Measurements from ENCODE around the gene SLC9A9.
"Not testable (repeated sequence)": the region's sequence is repeated elsewhere in the genome, so short reads cannot be mapped to it uniquely, and the experiment has no call there.

SLC9A9 gene

GRCh38 chr3:143798151-143798550 is 50.1 kb downstream of the SLC9A9 start:
- H3K27me3 ChIP-seq (ENCODE audit: insufficient read depth, low read depth, severe bottlenecking); H3K4me3 ChIP-seq (ENCODE audit: low read depth, low read length); H3K36me3 ChIP-seq; DNase-seq; H3K27ac ChIP-seq; H3K9me3 ChIP-seq (ENCODE audit: severe bottlenecking): not testable (repeated sequence)

- Histone ChIP-seq H3K36me3 (no peaks in the 10 kb centered on the region), H3K27ac (no peak overlapping the region), H3K4me3 (ENCODE audit: low read depth, low read length) (no peak overlapping the region), H3K9me3 (ENCODE audit: severe bottlenecking) (peaks cover 4% of the 10 kb centered on the region), H3K27me3 (ENCODE audit: insufficient read depth, low read depth, severe bottlenecking) (no peaks in the 10 kb centered on the region)
- TF ChIP-seq CTCF (IDR thresholded peaks at IDR 0.05; ENCODE audit: low read depth, low read length), result no peak
- DNase-seq, result no peak
Observed at GRCh38 chr3:143795874-143796273, 52.4 kb downstream of the SLC9A9 start.

- H3K4me3 ChIP-seq (ENCODE audit: low read depth, low read length), result no peak overlapping the region
- H3K27me3 ChIP-seq (ENCODE audit: insufficient read depth, low read depth, severe bottlenecking), result no peaks in the 10 kb centered on the region
- H3K36me3 ChIP-seq, result no peaks in the 10 kb centered on the region
- DNase-seq, result no peak
- no peak overlapping the region for H3K27ac ChIP-seq
- peaks cover 4% of the 10 kb centered on the region for H3K9me3 ChIP-seq (ENCODE audit: severe bottlenecking)
- no peak for TF ChIP-seq CTCF (IDR thresholded peaks at IDR 0.05; ENCODE audit: low read depth, low read length)
Observed at GRCh38 chr3:143794793-143795462, 53.3 kb downstream of the SLC9A9 start.

- no peaks in the 10 kb centered on the region for H3K27me3 ChIP-seq (ENCODE audit: insufficient read depth, low read depth, severe bottlenecking)
- no peak overlapping the region for H3K4me3 ChIP-seq (ENCODE audit: low read depth, low read length)
- DNase-seq, result no peak
- peaks cover 4% of the 10 kb centered on the region for H3K9me3 ChIP-seq (ENCODE audit: severe bottlenecking)
- TF ChIP-seq CTCF (IDR thresholded peaks at IDR 0.05; ENCODE audit: low read depth, low read length), result no peak
- H3K36me3 ChIP-seq, result no peaks in the 10 kb centered on the region
- H3K27ac ChIP-seq, result no peak overlapping the region
Observed at GRCh38 chr3:143793971-143794370, 54.3 kb downstream of the SLC9A9 start.

GRCh38 chr3:143791386-143791785 is 56.9 kb downstream of the SLC9A9 start:
- no peaks in the 10 kb centered on the region for H3K36me3 ChIP-seq
- H3K27me3 ChIP-seq (ENCODE audit: insufficient read depth, low read depth, severe bottlenecking), result no peaks in the 10 kb centered on the region

More at GRCh38 chr3:143791386-143791785, 56.9 kb downstream of the SLC9A9 start:
- Histone ChIP-seq H3K27ac (no peak overlapping the region), H3K9me3 (ENCODE audit: severe bottlenecking) (peaks cover 4% of the 10 kb centered on the region), H3K4me3 (ENCODE audit: low read depth, low read length) (no peak overlapping the region)
- TF ChIP-seq CTCF (IDR thresholded peaks at IDR 0.05; ENCODE audit: low read depth, low read length), result no peak
- no peak for DNase-seq
